ENCODE data around the gene BBX. TPM values are rescaled to one million over a fixed set of nuclear protein-coding genes. Genes with fewer than 3 reads are reported as not detected.

The BBX gene
- total and polyA plus RNA-seq, 2 of the 4 experiments (the other 2 are of a cell fraction) = 13.6 to 107 TPM

DNA sequence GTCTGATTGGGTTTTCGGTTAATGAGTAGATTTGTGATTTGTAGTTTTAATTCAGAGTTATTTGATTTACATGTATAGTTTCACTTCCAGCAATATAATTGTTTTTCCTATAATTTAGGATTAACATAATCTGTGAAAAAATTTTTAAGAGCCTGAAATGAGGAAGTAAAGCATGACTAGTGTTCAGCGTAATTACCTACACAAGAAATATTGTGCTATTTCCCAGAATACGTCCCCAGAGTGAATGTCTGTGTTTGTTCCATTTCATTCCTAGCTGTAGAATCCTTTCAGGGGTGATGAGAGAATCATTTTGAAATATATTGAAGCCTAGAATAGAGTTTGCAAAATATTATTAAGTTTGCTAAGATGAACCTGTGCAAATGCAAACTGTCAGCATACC is 247.1 kb downstream of the BBX start:
- Histone ChIP-seq H2BK120ac (ENCODE audit: low read depth, low read length) (no peak overlapping the region), H3K4me1 (ENCODE audit: control insufficient read depth, insufficient read depth, low read length) (peaks cover 1% of the 10 kb centered on the region; the same call in 1 of the 2 replicates), H3K18ac (ENCODE audit: low read depth, low read length) (no peak overlapping the region), H4K8ac (ENCODE audit: low read depth in 2 of 2, low read length in 2 of 2) (no peak overlapping the region), H3K9me3 (ENCODE audit: control insufficient read depth, insufficient read depth, low read length) (no peaks in the 10 kb centered on the region), H2BK5ac (ENCODE audit: low read depth, low read length, poor library complexity, severe bottlenecking) (no peak overlapping the region), H3K9ac (ENCODE audit: low read depth, low read length) (no peak overlapping the region), H4K5ac (ENCODE audit: low read depth, low read length) (no peak overlapping the region), H3K27ac (ENCODE audit: insufficient read depth, low read length) (no peak overlapping the region), H3K23ac (ENCODE audit: low read depth, low read length) (no peak overlapping the region), H2AFZ (replicated peaks; ENCODE audit: low read length, poor library complexity) (no peak overlapping the region), H4K91ac (ENCODE audit: insufficient read depth, low read depth, low read length) (no peak overlapping the region), H3K56ac (ENCODE audit: extremely low read depth, insufficient read depth, low read length) (no peak overlapping the region), H3K36me3 (ENCODE audit: control insufficient read depth, insufficient read depth, low read length) (peaks cover 10% of the 10 kb centered on the region), H4K20me1 (ENCODE audit: insufficient read depth, low read length) (no peaks in the 10 kb centered on the region), H3K27me3 (ENCODE audit: control insufficient read depth, insufficient read depth, low read length) (no peaks in the 10 kb centered on the region), H2AK5ac (ENCODE audit: low read depth, low read length) (no peak overlapping the region), H2BK15ac (ENCODE audit: low read depth, low read length) (no peak overlapping the region), H3K4me2 (ENCODE audit: low read depth, low read length) (no peak overlapping the region), H2BK20ac (ENCODE audit: low read depth, low read length) (no peak overlapping the region), H3K4me3 (ENCODE audit: insufficient read depth, low read depth, low read length) (no peak overlapping the region), H3K4ac (ENCODE audit: low read depth, low read length) (no peak overlapping the region), H3K79me1 (ENCODE audit: low read depth in 1 of 2, low read length in 2 of 2) (no peaks in the 10 kb centered on the region), H2AK9ac (replicated peaks; ENCODE audit: low read depth, low read length, poor library complexity) (no peak overlapping the region), H3K9me1 (ENCODE audit: insufficient read depth, low read length) (no peaks in the 10 kb centered on the region), H3K14ac (replicated peaks; ENCODE audit: low read depth, low read length) (no peak overlapping the region)
- WGBS, 2 experiments (ENCODE audit: extremely low coverage in 2 of 2, insufficient read length in 1 of 2) = no CpG with 5 or more reads among the region's 3 CpGs
- TF ChIP-seq MAFK (IDR thresholded peaks at IDR 0.05; ENCODE audit: low read depth, low read length) (no peak), CHD1 (IDR thresholded peaks at IDR 0.05; ENCODE audit: low read depth, low read length) (no peak), RFX5 (IDR thresholded peaks at IDR 0.05; ENCODE audit: low read depth, low read length) (no peak), NFE2L2 (IDR thresholded peaks at IDR 0.05; ENCODE audit: low read depth, low read length) (no peak), SMC3 (IDR thresholded peaks at IDR 0.05; ENCODE audit: low read depth, low read length) (no peak), RCOR1 (IDR thresholded peaks at IDR 0.05; ENCODE audit: insufficient replicate concordance, low read length) (no peak), CEBPB (IDR thresholded peaks at IDR 0.05; ENCODE audit: low read depth, low read length) (no peak), BHLHE40 (IDR thresholded peaks at IDR 0.05; ENCODE audit: low read depth, low read length) (no peak), MXI1 (IDR thresholded peaks at IDR 0.05; ENCODE audit: borderline replicate concordance, low read depth, low read length) (no peak), MAZ (IDR thresholded peaks at IDR 0.05; ENCODE audit: borderline replicate concordance, low read depth, low read length) (no peak), RAD21 (IDR thresholded peaks at IDR 0.05; ENCODE audit: low read length) (no peak), POLR2A (IDR thresholded peaks at IDR 0.05; ENCODE audit: low read depth, low read length) (no peak), FOS (IDR thresholded peaks at IDR 0.05; ENCODE audit: low read depth, low read length) (no peak)
- TF ChIP-seq, protein P1, sequence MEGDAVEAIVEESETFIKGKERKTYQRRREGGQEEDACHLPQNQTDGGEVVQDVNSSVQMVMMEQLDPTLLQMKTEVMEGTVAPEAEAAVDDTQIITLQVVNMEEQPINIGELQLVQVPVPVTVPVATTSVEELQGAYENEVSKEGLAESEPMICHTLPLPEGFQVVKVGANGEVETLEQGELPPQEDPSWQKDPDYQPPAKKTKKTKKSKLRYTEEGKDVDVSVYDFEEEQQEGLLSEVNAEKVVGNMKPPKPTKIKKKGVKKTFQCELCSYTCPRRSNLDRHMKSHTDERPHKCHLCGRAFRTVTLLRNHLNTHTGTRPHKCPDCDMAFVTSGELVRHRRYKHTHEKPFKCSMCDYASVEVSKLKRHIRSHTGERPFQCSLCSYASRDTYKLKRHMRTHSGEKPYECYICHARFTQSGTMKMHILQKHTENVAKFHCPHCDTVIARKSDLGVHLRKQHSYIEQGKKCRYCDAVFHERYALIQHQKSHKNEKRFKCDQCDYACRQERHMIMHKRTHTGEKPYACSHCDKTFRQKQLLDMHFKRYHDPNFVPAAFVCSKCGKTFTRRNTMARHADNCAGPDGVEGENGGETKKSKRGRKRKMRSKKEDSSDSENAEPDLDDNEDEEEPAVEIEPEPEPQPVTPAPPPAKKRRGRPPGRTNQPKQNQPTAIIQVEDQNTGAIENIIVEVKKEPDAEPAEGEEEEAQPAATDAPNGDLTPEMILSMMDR (conservative IDR thresholded peaks at IDR 0.05; ENCODE audit: low read depth, low read length) = no peak
- TF ChIP-seq, protein P2, sequence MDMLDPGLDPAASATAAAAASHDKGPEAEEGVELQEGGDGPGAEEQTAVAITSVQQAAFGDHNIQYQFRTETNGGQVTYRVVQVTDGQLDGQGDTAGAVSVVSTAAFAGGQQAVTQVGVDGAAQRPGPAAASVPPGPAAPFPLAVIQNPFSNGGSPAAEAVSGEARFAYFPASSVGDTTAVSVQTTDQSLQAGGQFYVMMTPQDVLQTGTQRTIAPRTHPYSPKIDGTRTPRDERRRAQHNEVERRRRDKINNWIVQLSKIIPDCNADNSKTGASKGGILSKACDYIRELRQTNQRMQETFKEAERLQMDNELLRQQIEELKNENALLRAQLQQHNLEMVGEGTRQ (IDR thresholded peaks at IDR 0.05; ENCODE audit: low read depth, low read length) = no peak
- TF ChIP-seq, protein P3, sequence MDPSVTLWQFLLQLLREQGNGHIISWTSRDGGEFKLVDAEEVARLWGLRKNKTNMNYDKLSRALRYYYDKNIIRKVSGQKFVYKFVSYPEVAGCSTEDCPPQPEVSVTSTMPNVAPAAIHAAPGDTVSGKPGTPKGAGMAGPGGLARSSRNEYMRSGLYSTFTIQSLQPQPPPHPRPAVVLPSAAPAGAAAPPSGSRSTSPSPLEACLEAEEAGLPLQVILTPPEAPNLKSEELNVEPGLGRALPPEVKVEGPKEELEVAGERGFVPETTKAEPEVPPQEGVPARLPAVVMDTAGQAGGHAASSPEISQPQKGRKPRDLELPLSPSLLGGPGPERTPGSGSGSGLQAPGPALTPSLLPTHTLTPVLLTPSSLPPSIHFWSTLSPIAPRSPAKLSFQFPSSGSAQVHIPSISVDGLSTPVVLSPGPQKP (IDR thresholded peaks at IDR 0.05; ENCODE audit: borderline replicate concordance, low read depth, low read length) = no peak
- no TSS peak for BruUV-seq (replicated peaks)
- ChIA-PET CTCF (no interaction called here), POLR2A (ENCODE audit: unreplicated experiment) (no interaction called here)
- intact Hi-C loops (cut with micrococcal nuclease) = loop anchor here (1.0 kb wide), 1 partner anchor 13 kb away; no protein-coding TSS in a partner anchor
- in situ Hi-C loops (cut with MboI; ENCODE audit: low sequenced_read_pairs) = no loop called here
- dilution Hi-C loops (cut with HindIII; ENCODE audit: low sequenced_read_pairs, unreplicated experiment) = no loop called here
- no peak for ATAC-seq (ENCODE audit: low read depth)
- DNase-seq = no peak

All from IMR-90 (cell line).